Endodermal cell (in vitro differentiated cells): Measurements from ENCODE around the gene KLHDC3. TPM values are rescaled to one million over a fixed set of nuclear protein-coding genes. Genes with fewer than 3 reads are reported as not detected.

Source experiments
- DNase-seq: peaks from one replicate; pipeline ENCODE4 v3.0.0-alpha.2; 2017
- H3K27ac ChIP-seq: 2 replicates; pipeline ENCODE4 v1.5.1; 2013; ENCODE audit warnings: mild to moderate bottlenecking, low read depth, low read length, moderate library complexity
- H3K27me3 ChIP-seq: 2 replicates; pipeline ENCODE4 v1.6.1; 2013; ENCODE audit warnings: mild to moderate bottlenecking, low read length, moderate library complexity; ENCODE audit not compliant: insufficient read depth, control insufficient read depth, poor library complexity, severe bottlenecking
- H3K36me3 ChIP-seq: 2 replicates; pipeline ENCODE4 v1.7.0; 2013; ENCODE audit warnings: mild to moderate bottlenecking, low read length, moderate library complexity; ENCODE audit not compliant: control insufficient read depth, insufficient read depth
- H3K4me1 ChIP-seq: one replicate; pipeline ENCODE4 v1.7.0; 2013; ENCODE audit warnings: low read length; ENCODE audit not compliant: control insufficient read depth, insufficient read depth
- H3K4me3 ChIP-seq: 2 replicates; pipeline ENCODE4 v1.5.1; 2013; ENCODE audit warnings: mild to moderate bottlenecking, low read length, moderate library complexity
- H3K9ac ChIP-seq: 2 replicates; pipeline ENCODE4 v1.6.1; 2013; ENCODE audit warnings: mild to moderate bottlenecking, low read length, moderate library complexity; ENCODE audit not compliant: poor library complexity, severe bottlenecking; ENCODE audit errors: extremely low read depth
- H3K9me3 ChIP-seq: 2 replicates; pipeline ENCODE4 v1.6.1; 2013; ENCODE audit warnings: mild to moderate bottlenecking, low read length, moderate library complexity; ENCODE audit not compliant: control insufficient read depth
- H3K27ac Mint-ChIP-seq: 2 replicates; pipeline ENCODE4 v1.8.0; 2020; ENCODE audit warnings: mixed read lengths
- H3K27me3 Mint-ChIP-seq: 2 replicates; pipeline ENCODE4 v1.8.0; 2021; ENCODE audit warnings: mild to moderate bottlenecking, mixed read lengths; ENCODE audit not compliant: insufficient read depth
- H3K36me3 Mint-ChIP-seq: 2 replicates; pipeline ENCODE4 v1.8.0; 2020; ENCODE audit warnings: low read depth, mixed read lengths
- H3K4me1 Mint-ChIP-seq: 2 replicates; pipeline ENCODE4 v1.8.0; 2020; ENCODE audit warnings: mixed read lengths
- H3K4me3 Mint-ChIP-seq: 2 replicates; pipeline ENCODE4 v1.8.0; 2020; ENCODE audit warnings: mild to moderate bottlenecking, moderate library complexity, mixed read lengths
- H3K9me3 Mint-ChIP-seq: 2 replicates; pipeline ENCODE4 v1.8.0; 2020; ENCODE audit warnings: mild to moderate bottlenecking, mixed read lengths
- WGBS, 2 experiments: methylation state at CpG; one replicate each; pipeline versions ENCODE4 v1.1.5 to v1.1.7; 2013; ENCODE audit warnings: missing lambda C conversion rate in 2 of 2, mixed read lengths in 1 of 2; ENCODE audit not compliant: insufficient coverage in 1 of 2, insufficient read length in 1 of 2; 5-methylcytosine and 5-hydroxymethylcytosine counted together
- total RNA-seq, 2 donors: library from RNA; stranded (reverse); fragmentation: NEBNext Ultra II Directional in 1 of 2; extraction: Animal tissue kit (Norgen Biotek cat#: 25700) in 1 of 2; gene quantifications; 2 replicates in 1 of 2; 3 replicates in 1 of 2; pipeline ENCODE4 v1.2.1, GENCODE V29; 2021
- TF ChIP-seq, protein P1 (sequence below): fragments of 200-600 bp; sonication (generic); conservative IDR thresholded peaks from 2 replicates; pipeline ENCODE4 v1.5.0; 2021; ENCODE audit warnings: antibody characterized with exemption, mild to moderate bottlenecking

KLHDC3 gene
- total RNA-seq, 2 donors from 2014 or later: 124 to 135 TPM

- Mint-ChIP-seq H3K36me3 (peaks cover 76% of the 10 kb centered on the region), H3K27me3 (no peaks in the 10 kb centered on the region), H3K27ac (no peak overlapping the region), H3K4me3 (no peak overlapping the region), H3K4me1 (no peaks in the 10 kb centered on the region), H3K9me3 (no peaks in the 10 kb centered on the region)
- no peaks in the 10 kb centered on the region for H3K9me3 ChIP-seq
- H3K4me1 ChIP-seq: no peaks in the 10 kb centered on the region
- no peak overlapping the region for H3K4me3 ChIP-seq
- WGBS, 2 experiments: 82 to 100% methylated on average over 1 to 5 of the region's 5 CpGs
- H3K36me3 ChIP-seq: peaks cover 66% of the 10 kb centered on the region
- no peak overlapping the region for H3K27ac ChIP-seq
- TF ChIP-seq, protein P1, sequence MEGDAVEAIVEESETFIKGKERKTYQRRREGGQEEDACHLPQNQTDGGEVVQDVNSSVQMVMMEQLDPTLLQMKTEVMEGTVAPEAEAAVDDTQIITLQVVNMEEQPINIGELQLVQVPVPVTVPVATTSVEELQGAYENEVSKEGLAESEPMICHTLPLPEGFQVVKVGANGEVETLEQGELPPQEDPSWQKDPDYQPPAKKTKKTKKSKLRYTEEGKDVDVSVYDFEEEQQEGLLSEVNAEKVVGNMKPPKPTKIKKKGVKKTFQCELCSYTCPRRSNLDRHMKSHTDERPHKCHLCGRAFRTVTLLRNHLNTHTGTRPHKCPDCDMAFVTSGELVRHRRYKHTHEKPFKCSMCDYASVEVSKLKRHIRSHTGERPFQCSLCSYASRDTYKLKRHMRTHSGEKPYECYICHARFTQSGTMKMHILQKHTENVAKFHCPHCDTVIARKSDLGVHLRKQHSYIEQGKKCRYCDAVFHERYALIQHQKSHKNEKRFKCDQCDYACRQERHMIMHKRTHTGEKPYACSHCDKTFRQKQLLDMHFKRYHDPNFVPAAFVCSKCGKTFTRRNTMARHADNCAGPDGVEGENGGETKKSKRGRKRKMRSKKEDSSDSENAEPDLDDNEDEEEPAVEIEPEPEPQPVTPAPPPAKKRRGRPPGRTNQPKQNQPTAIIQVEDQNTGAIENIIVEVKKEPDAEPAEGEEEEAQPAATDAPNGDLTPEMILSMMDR: peak; percentile 47
- H3K9ac ChIP-seq: no peak overlapping the region
- no peaks in the 10 kb centered on the region for H3K27me3 ChIP-seq
- no peak for DNase-seq
Measured at GRCh38 chr6:43037197-43037596, 23.1 kb downstream of the KLHDC3 start.

DNA sequence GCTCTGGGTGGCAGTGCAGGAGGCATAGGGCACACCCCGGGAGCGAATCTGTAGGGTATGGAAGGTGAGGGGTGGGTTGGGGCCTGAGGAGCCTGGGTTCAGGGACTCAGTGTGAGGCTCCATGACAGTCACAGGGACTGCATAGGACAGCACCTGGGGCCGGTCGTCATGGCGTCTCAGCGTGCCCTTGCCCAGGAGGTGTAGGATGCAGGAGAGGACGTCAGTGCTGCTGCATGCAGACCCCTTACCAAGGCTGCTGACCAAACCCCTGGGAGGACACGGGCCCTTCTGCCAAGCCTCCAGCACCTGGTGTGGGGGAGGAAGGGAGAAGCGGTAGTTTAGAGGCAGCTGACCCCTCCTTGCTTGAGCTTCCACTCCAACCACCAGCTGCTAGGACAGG lies 23.7 kb downstream of the KLHDC3 start:
- DNase-seq: no peak
- Histone ChIP-seq H3K4me1 (no peaks in the 10 kb centered on the region), H3K27ac (no peak overlapping the region), H3K27me3 (no peaks in the 10 kb centered on the region), H3K4me3 (no peak overlapping the region), H3K9me3 (no peaks in the 10 kb centered on the region), H3K9ac (no peak overlapping the region), H3K36me3 (peaks cover 66% of the 10 kb centered on the region)
- Mint-ChIP-seq H3K4me1 (no peaks in the 10 kb centered on the region), H3K4me3 (no peak overlapping the region), H3K27me3 (no peaks in the 10 kb centered on the region), H3K36me3 (peaks cover 74% of the 10 kb centered on the region), H3K27ac (no peak overlapping the region), H3K9me3 (no peaks in the 10 kb centered on the region)
- 92 to 100% methylated on average over 7 to 8 of the region's 9 CpGs for WGBS, 2 experiments
- TF ChIP-seq, protein P1: no peak

DNA sequence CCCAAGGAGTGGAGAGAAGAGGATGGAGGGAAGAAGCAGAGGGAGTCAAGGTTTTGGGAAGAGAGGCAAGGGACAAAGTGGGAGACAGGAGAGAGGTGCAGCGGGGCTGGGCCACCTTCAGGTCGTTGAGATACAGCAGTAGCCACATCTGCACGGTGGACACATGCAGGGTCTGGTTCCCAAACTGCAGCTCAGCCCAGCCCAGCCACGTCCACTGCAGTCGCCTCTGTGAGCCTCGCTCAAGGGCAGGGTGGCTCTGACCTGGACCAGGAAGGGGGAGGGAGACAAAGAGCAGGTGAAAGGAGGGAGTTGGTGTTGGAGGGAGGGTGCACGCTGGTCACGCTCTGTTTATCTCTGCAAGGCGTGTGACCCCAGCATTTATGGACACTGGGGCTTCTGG lies 24.7 kb downstream of the KLHDC3 start:
- no peaks in the 10 kb centered on the region for H3K27me3 Mint-ChIP-seq
- Histone ChIP-seq H3K4me3 (no peak overlapping the region), H3K27ac (no peak overlapping the region), H3K9me3 (no peaks in the 10 kb centered on the region), H3K4me1 (no peaks in the 10 kb centered on the region), H3K27me3 (no peaks in the 10 kb centered on the region), H3K9ac (no peak overlapping the region), H3K36me3 (peaks cover 67% of the 10 kb centered on the region)
- H3K4me1 Mint-ChIP-seq: no peaks in the 10 kb centered on the region
- DNase-seq: no peak
- H3K4me3 Mint-ChIP-seq: no peak overlapping the region
- 92 to 95% methylated on average over 8 to 9 of the region's 9 CpGs for WGBS, 2 experiments
- H3K27ac Mint-ChIP-seq: no peak overlapping the region
- TF ChIP-seq, protein P1: no peak
- peaks cover 76% of the 10 kb centered on the region for H3K36me3 Mint-ChIP-seq
- no peaks in the 10 kb centered on the region for H3K9me3 Mint-ChIP-seq
